CD4-positive, alpha-beta T cell treated with Interleukin-15 for 1 hour (primary cell): ENCODE measurements around the gene F10.
A peak's percentile ranks its signal among the peaks of the same experiment; 100 is the strongest.

Experiments
- DNase-seq: peaks from one replicate; pipeline ENCODE4 v3.0.0-alpha.2; 2020

Gene F10

DNA sequence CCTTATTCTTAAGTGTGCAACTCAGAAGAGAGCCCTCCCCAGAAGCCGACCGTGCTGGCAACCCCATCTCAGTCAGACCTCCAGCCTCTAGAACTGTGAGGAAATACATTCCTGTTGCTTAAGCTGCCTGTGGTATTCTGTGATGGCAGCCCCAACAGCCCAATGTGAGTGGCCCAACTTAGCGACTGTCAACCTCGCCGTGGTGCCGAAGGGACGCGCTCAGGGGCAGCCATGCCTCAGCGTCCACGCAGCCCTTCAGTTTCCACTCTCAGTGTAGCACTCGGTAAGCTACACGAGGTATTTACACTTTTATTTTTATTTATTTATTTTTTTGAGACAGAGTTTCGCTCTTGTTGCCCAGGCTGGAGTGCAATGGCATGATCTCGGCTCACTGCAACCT lies 54.2 kb downstream of the F10 start:
- DNase-seq, result no peak

DNA sequence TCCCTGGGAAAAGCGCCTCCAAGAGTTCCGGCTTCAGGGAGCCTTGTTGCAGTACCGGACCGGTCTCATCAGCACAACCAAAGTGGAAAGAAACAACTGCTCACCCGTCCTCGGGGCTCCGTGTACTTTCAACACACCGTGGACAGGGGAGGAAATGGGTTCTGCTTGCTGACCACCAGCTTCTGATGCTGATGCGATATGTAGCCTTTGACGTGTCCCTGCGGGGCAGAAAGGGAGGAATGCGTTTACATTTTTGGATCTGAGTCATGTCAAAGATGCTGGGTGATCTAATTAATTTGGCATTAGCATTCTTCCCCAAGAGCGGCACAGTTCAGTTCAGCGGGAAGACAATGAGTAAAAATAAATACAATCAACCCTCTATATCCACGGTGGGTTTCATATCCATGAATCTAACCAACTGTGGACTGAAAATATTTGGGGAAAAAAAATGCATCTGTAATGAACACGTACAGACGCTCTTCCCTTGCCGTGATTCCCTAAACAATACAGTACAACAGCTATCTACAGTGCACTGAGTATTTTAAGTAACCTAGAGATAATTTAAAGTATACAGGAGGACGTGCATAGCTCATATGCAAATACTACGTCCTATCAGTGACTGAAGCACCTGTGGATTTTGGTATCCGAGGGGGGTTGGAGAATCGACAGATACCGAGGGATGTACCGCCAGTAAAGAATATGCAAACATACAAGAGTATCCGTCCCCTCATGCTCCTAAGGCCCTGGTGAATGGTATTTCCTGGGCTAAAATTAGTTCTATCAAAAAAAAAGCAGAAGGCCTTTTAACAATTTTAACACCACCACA lies 55.7 kb downstream of the F10 start:
- no peak for DNase-seq

DNA sequence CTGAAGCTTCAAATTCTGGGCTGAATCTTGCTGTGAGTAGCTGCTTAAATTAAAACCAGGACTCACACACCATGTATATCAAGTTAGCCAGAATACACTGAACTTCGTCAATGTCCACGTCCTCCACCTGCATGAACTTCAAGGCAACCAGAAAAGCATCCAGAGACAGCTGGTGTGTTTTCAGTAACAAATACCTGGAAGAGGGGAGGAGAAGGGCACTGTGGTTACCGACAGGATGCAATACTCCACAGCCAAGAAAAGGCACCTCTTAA lies 56.2 kb downstream of the F10 start:
- DNase-seq, result no peak

DNA sequence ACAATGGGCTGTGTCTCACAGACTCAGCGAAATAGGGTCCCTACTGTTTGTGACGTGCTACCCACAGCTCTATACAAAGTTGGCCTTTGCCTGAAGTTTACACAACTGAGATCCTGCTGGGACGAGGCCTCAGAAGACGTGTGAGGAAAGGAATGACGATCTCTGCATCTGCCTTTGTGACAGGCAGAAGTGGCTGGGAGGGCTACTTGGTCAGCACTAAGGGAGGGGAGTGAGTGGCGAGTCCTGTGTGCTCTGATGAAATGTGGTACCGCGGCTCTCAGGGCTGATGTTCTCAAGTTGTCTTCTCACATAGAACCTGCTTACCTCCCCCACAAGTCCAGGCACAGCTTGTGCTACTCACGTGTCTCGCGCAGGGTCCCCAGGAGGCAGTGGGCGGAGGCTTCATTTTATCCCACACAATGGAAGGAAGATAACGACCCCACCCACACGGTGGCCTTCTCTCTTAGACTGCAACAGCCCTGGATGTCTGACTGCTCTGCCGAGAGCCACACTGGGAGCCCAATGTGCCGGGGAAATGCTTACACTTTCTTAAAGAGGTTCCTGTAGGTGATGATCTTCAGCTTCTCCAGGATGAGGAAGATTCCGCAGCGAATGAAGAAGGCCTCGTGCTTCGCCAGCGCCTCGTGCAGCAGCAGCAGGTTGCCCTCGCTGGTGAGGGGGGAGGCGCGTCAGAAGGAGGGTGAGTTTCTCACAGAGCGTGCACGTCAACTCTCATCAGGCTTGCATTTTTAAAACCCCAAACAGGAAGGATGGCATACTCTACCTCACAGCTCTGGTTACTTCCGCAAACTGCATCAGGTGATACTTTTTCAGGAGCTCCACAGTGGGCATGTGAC lies 57.0 kb downstream of the F10 start:
- no peak for DNase-seq

DNA sequence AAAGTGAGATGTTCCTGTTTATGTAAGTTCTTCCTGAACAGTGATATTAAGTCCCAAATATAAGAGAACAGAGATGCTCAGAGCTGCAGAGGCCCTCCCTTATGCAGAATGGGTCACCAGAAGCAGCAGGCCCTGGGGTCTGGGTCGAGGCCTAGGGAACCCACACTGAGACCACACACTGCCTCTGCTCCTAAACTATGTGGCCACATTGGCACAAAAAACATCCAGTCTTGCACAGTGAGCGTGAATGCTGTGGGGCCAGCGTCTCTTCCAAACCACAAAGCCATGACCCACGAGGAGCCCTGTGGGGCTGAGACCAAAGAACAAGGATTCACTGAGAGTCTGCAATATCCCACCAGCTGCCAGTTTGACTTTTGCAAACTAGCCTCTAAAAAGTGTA lies 59.4 kb downstream of the F10 start:
- DNase-seq, result no peak

DNA sequence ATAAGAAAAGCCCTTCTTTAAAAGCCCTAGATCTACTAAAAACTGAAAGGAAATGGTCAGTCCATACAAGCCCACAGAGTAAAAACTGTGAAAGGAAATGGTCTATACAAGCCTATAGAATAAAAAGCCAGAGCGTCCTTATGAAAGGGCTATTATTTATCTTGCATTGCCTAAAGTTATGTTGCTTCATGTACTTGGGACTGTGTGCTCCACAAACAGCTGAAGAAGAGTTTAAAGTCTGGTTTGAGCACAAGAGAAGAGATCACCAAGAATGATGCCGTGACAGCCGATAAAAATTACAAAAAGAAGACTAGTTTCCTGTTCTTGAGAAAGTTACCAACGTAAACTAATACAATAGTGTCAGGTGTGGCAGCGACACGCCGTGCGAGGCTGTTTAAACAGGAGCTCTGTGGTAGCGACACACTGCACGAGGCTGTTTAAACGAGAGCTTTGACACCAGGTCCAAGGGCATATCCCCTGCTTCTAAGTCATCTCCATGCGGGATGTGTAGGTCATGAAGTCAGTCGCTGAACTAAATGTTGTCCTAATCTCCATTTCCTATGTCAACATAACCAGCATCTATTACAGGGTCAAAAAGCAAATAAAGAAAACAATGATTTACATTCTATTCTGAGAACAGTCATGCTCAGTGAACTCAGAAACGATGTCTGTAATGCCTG lies 61.0 kb downstream of the F10 start:
- DNase-seq, result no peak

DNA sequence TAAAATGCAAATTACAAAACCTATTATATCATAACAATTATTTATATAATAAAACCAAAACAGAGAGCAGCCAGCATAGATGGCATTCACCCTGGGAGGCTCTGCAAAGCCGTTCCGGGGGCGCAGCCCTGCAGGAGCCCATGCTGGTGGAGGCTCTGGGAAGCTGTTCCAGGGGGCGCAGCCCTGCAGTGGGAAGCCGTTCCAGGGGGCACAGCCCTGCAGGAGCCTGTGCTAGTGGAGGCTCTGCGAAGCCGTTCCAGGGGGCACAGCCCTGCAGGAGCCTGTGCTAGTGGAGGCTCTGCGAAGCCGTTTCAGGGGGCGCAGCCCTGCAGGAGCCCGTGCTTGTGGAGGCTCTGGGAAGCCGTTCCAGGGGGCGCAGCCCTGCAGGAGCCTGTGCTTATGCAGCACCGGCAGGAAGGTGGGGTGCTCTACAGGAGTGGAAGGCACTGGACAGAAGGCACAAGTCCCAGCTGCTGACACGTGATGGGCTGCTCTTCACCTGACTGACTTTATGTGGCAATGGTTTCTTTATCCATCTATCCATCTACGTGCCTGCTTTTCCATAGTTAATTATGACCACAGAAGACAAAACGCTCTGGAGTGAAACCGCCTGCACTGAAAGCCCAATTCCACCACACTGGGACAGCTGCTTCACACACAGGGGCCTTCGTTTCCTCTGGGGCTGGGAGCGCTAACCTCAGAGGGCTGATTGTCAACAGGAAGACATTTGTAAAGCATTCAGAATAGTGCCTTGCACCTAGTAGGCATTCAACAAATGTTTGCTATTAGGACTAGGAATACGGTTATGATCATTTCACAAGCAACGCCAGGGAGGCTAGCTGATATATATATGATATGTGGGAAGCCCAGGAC lies 62.2 kb downstream of the F10 start:
- DNase-seq, result no peak

DNA sequence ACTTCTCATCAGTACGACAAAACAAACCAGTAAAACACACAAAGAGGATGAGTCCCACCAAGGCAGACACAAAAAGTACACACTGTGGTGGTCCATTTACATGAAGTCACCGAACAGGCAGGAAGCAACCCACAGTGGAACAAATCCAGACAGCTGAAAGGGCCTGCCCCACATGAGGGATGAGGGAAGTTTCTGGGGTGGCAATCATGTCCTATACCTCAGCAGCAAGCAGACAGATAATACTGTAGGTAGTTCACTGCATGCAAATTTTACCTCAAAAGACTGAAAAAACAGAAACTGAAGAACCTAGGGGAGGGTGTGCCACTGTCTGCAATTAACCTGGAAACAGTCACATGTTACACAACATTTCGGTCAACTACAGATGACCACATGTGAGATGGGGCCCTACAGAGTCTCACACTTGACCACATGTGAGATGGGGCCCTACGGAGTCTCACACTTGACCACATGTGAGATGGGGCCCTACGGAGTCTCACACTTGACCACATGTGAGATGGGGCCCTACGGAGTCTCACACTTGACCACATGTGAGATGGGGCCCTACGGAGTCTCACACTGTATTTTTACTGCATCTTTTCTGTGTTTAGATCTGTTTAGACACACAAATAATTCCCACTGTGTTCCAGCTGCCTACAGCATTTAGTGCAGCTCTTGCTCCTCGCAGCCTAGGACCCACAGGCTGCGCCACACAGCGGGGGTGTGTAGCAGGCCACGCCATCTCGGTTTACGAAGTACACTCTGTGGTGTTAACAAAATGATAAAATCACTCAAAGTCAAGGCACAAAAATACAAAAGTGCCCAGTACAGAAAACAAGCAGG lies 63.7 kb downstream of the F10 start:
- DNase-seq, result peak; percentile 34

DNA sequence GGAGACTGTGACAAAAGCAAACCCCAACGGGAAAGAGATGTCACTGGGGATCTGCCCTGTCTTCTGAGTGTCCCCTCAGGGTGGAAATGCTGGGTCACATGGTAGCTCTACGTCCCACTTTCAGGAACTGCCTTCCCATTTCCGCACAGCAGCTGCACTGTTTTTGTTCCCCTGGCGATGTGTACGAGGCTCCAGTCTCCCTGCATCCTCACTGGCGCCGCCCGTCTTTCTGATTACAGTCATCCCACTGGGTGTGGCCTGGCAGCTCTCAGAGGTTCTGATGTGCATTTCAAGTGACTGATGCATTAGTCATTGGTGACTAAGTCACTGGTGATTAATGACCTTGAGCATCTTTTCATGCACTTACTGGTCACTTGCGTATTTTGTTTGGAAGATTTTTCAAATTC lies 64.7 kb downstream of the F10 start:
- DNase-seq, result peak; percentile 73

DNA sequence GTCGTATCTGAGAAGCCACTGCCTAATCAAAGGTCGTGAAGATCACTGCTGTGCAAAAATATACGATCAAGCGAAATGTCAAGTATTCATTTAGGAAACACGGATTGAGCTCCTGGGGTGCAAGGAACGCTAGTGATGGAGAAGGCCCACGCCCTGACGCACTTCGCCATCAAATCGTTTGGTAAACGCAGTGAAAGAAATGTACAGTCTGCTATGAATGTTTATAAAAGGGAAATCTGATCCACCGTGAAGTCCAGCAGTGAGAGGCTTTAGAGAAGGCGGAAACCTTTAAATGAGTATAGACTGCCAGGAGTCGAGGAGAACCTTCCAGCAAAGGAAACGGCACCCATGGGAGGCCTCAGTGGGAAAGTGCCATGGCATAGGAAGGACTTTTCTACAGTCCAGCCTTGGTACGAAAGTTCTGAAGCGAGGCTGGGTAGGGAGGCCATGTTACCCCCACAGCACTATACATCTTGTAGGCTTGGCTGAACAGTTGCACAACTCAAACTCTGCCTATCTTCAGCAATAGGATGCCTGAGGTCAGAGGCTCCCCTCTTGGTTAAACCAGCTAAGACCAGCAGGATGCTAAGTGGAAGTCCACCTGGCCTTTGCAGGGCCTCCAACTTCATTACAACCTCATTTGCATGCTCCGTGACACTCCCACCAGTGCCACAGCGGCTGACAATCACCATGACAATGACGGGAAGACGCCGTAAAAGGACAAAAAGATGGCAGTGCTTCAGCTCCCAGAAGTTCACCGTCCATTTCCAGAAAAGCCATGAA lies 65.5 kb downstream of the F10 start:
- no peak for DNase-seq

DNA sequence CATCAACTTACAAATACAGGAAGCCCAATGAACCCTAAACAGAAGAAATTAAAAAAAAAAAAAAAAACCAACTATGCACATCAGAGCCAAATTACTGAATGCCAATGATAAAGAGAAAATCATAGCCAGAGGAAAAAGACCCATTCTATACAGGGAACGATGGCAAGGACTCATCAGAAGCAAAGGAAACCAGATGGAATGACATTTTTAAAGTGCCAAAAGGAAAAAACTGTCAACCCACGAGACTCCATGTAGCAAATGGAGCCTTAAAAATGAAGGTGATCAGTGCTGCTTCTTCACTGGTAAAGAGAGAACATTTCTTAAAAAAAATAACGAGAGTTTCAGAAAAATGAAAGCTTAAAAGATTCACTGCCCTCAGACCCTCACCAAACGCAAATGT lies 67.6 kb downstream of the F10 start:
- no peak for DNase-seq

DNA sequence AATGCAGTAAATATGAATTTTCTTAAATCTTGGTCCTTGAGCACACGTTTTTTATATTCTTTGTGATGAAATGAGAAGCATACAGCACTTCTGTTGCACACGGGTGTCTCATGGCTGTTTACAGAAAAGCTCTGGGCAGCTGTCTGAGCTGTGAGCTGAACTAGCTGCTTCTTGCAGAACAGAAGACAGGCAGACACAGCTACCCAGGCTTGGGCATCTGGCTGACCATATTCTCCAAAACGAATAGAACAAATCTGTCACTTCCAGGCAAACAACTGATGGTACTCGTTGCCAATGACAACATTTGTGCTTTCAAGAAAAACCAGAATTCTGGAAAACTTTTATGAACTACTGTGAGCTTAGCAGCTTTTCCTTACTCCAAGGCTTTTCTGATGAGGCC lies 69.7 kb downstream of the F10 start:
- no peak for DNase-seq

DNA sequence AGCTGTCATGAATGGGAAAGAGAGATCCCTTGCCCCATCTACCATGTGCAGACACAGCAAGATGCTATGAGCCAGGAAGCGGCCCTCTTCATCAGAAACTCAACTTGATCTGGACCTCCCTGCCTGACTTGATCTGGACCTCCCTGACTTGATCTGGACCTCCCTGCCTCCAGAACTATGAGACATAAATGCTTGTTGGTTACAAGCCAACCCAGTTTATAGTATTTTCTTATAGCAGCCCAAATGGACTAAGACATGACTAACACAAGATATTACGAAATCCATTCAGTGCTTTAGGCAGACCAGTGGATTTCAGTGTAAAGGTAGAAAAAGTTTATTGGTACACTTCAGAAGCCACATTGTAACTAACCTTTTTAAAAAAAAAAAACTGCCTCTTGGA lies 70.3 kb downstream of the F10 start:
- no peak for DNase-seq

DNA sequence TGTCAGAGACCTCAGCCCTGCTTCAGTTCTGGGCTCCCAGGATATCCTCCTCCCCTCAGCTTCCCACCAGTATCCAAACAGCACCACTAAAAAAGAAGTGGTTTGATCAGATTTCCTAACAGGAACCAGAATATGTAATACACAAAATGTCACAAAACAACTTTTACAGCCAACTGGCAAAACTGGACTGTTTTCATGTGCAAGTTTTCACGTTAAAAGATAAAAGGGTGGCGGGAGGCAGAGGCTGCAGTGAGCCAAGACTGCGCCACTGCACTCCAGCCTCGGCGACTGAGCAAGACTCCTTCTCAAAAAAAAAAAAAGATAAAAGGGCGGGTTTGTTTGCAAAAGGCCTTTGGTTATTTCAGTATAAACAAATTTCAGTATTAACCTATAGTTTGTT lies 72.8 kb downstream of the F10 start:
- DNase-seq, result no peak

DNA sequence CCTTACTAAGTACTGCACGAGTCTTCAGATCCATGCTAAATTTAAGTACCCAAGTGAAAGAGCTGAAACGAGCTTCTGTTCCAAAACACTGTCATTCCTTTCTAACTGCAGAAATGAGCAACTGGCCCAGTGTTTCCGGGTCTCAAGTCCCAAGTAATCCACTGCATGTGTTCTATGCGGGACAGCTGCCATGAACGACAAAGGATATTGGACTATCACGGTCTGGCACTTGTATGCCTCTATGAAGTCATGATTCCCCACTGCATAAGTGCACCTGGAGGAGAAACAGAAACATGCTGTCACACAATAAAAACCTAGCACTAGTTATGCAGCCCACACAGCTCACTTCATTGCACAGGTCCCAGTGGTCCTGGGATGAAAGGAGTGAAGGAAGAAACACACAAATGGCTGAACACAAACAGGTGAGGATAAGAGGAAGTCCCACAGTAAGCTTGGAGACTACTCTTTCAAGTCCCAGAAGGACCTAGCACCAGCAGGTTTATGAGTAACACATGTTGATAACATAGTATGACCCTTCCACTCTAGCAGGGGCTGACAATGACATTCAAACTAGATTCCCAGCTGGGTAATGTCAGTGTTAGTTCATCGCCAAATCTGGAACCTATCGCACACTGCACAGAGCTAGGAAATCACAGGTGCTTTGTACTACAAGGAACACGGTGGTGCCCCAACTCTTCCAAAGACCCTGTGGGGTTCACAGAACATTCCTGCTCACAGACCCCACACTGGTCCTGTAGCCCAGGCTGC lies 74.6 kb downstream of the F10 start:
- no peak for DNase-seq
